Measurements from ENCODE around the gene CAPN15. TPM values are rescaled to one million over a fixed set of nuclear protein-coding genes. Genes with fewer than 3 reads are reported as not detected.
A peak's percentile ranks its signal among the peaks of the same experiment; 100 is the strongest.

Gene CAPN15
- total and polyA plus RNA-seq, 9 of the 15 experiments (the other 6 are each of a cell fraction or from before 2014, with no cell fraction given): 0.62 to 111 (median 14.2) TPM

- TF ChIP-seq NR4A1 (CRISPR knock-in tag; IDR thresholded peaks at IDR 0.05): no peak
- no peak for TF ChIP-seq NR4A1 (tag; IDR thresholded peaks at IDR 0.05)
Measured at GRCh38 chr16:561957-562938, 34.7 kb downstream of the CAPN15 start (continued).

- Histone ChIP-seq H4K20me1 (replicated peaks; ENCODE audit: control insufficient read depth, insufficient read depth, low read length) (no peaks in the 10 kb centered on the region), H3K9ac (ENCODE audit: insufficient read depth in 1 of 2, low read depth in 2 of 2, low read length in 2 of 2) (0 out of 4 replicates have a peak overlapping the region, but pooled peaks of 1 of the 2 experiments have one; percentile 52), H3K27me3 (ENCODE audit: control insufficient read depth in 2 of 2, insufficient read depth in 2 of 2, low read length in 2 of 2) (peaks cover 3 to 17% of the 10 kb centered on the region in 2 experiments; a peak in 4 of 5 replicates), H3K79me2 (ENCODE audit: control insufficient read depth, insufficient read depth, low read length) (peaks cover 10% of the 10 kb centered on the region; the same call in 2 of the 3 replicates), H3K4me2 (ENCODE audit: insufficient read depth, low read length) (no peak overlapping the region), H3K9me1 (ENCODE audit: control insufficient read depth, insufficient read depth, low read length) (no peaks in the 10 kb centered on the region), H2AFZ (ENCODE audit: low read depth, low read length) (no peak overlapping the region), H3K9me3 (replicated peaks; ENCODE audit: control insufficient read depth, insufficient read depth, low read depth, low read length) (no peaks in the 10 kb centered on the region), H3K27ac (ENCODE audit: extremely low read depth, low read depth, low read length) (no peak overlapping the region), H3K4me1 (replicated peaks in 1 of 2; ENCODE audit: control insufficient read depth in 2 of 2, insufficient read depth in 2 of 2, low read length in 2 of 2) (peaks cover 29 to 96% of the 10 kb centered on the region in 2 experiments), H3K36me3 (ENCODE audit: control insufficient read depth, insufficient read depth, low read length) (no peaks in the 10 kb centered on the region), H3K4me3 (no peak overlapping the region)
- DNase-seq (ENCODE audit: extremely low read depth in 1 of 4, low spot score in 3 of 4) (no peak), ATAC-seq (no peak), FAIRE-seq (no peak)
- ChIA-PET POLR2A (interaction anchor here (0.6 kb wide), 1 partner anchor 119 kb away, joined by 3 read pairs; no protein-coding TSS in a partner anchor), CTCF (ENCODE audit: low intra/inter-chr PET ratio) (no interaction called here)
- in situ Hi-C loops (cut with MboI) (no loop called here), intact Hi-C loops (cut with micrococcal nuclease) (no loop called here)
- no peak for TF ChIP-seq ETS1 (conservative IDR thresholded peaks at IDR 0.05; ENCODE audit: control insufficient read depth, low read depth, low read length)
- 63% methylated on average over 21 of the region's 30 CpGs for WGBS (ENCODE audit: insufficient coverage, low coverage, missing lambda C conversion rate)
- BruUV-seq (replicated peaks): no TSS peak
Measured at GRCh38 chr16:563072-563644, 35.6 kb downstream of the CAPN15 start.

Data from K562 (cell line).